NCI-H226 (cell line): ENCODE data around the gene CDK19.
"Not testable (repeated sequence)": the region's sequence is repeated elsewhere in the genome, so short reads cannot be mapped to it uniquely, and the experiment has no call there.

Experiments used
- DNase-seq: peaks from one replicate; pipeline ENCODE4 v3.0.0-alpha.2; 2015

CDK19 gene

GRCh38 chr6:110617057-110617456, 198.2 kb downstream of the CDK19 start:
- no peak for DNase-seq

GRCh38 chr6:110615722-110616121, 199.5 kb downstream of the CDK19 start:
- no peak for DNase-seq

GRCh38 chr6:110614586-110614985, 200.7 kb downstream of the CDK19 start:
- no peak for DNase-seq

GRCh38 chr6:110614106-110614505, 201.2 kb downstream of the CDK19 start:
- DNase-seq = no peak

GRCh38 chr6:110613356-110613755, 201.9 kb downstream of the CDK19 start:
- DNase-seq = no peak

GRCh38 chr6:110612298-110612697, 203.0 kb downstream of the CDK19 start:
- DNase-seq = no peak

GRCh38 chr6:110609101-110609500, 206.2 kb downstream of the CDK19 start:
- no peak for DNase-seq

- no peak for DNase-seq
Observed at GRCh38 chr6:110608151-110608550, 207.1 kb downstream of the CDK19 start.

- DNase-seq = no peak
Observed at GRCh38 chr6:110606151-110606550, 209.1 kb downstream of the CDK19 start.

GRCh38 chr6:110600640-110601039, 214.6 kb downstream of the CDK19 start:
- not testable (repeated sequence) for DNase-seq

- no peak for DNase-seq
Observed at GRCh38 chr6:110597761-110598160, 217.5 kb downstream of the CDK19 start.

GRCh38 chr6:110596354-110596753, 218.9 kb downstream of the CDK19 start:
- DNase-seq = no peak

GRCh38 chr6:110595112-110595511, 220.2 kb downstream of the CDK19 start:
- DNase-seq = no peak

GRCh38 chr6:110593637-110594036, 221.6 kb downstream of the CDK19 start:
- no peak for DNase-seq

GRCh38 chr6:110592765-110593164, 222.5 kb downstream of the CDK19 start:
- no peak for DNase-seq

- DNase-seq = no peak
Observed at GRCh38 chr6:110590821-110591351, 224.4 kb downstream of the CDK19 start.

GRCh38 chr6:110589865-110590513, 225.3 kb downstream of the CDK19 start:
- no peak for DNase-seq

GRCh38 chr6:110587328-110587727, 227.9 kb downstream of the CDK19 start:
- DNase-seq = no peak

GRCh38 chr6:110581679-110582078, 233.6 kb downstream of the CDK19 start:
- DNase-seq = no peak

- not testable (repeated sequence) for DNase-seq
Observed at GRCh38 chr6:110577596-110578167, 237.6 kb downstream of the CDK19 start.

GRCh38 chr6:110575925-110576463, 239.3 kb downstream of the CDK19 start:
- DNase-seq = no peak

GRCh38 chr6:110574817-110575216, 240.5 kb downstream of the CDK19 start:
- no peak for DNase-seq

GRCh38 chr6:110573537-110573936, 241.7 kb downstream of the CDK19 start:
- no peak for DNase-seq

GRCh38 chr6:110573136-110573535, 242.1 kb downstream of the CDK19 start:
- no peak for DNase-seq
